IPS-18c (cell line): ENCODE results near the gene CSPG4.
A peak's percentile ranks its signal among the peaks of the same experiment; 100 is the strongest.

Source experiments
- H3K4me3 ChIP-seq: 2 replicates; pipeline ENCODE4 v1.7.0; 2013; ENCODE audit warnings: low read depth, mild to moderate bottlenecking, low read length, moderate library complexity; ENCODE audit not compliant: insufficient read depth
- H3K9me3 ChIP-seq: one replicate; pipeline ENCODE4 v1.6.1; 2013; ENCODE audit warnings: mild to moderate bottlenecking, low read length, moderate library complexity; ENCODE audit not compliant: control insufficient read depth, insufficient read depth

Gene CSPG4

DNA sequence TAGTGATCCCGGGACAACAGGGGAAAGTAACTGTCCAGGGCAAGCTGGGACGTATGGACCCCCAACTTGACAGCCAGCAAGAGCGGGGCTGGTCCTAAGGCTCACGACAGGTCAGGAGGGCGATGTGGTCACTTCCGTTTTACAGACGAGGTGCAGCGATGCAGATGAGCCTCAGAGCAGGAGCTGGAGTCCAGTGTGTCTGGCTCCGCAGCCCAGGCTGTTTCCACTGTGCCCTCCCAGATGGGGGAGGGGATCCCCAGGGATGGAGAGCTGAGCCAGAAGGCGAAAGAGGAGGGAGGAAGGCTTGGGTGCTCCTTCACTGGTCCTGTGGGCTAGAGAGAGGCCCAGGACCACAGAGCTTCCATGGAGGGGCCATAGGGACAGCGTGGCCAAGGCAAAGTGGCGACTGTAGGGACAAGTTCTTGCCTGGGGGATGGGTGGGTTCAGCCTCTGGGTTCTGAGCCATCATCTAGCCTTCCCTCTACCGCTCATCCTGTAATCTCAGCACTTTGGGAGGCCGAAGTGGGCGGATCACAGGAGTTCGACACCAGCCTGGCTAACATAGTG, 59.2 kb downstream of the CSPG4 start:
- H3K9me3 ChIP-seq: no peaks in the 10 kb centered on the region
- H3K4me3 ChIP-seq: no peak overlapping the region

DNA sequence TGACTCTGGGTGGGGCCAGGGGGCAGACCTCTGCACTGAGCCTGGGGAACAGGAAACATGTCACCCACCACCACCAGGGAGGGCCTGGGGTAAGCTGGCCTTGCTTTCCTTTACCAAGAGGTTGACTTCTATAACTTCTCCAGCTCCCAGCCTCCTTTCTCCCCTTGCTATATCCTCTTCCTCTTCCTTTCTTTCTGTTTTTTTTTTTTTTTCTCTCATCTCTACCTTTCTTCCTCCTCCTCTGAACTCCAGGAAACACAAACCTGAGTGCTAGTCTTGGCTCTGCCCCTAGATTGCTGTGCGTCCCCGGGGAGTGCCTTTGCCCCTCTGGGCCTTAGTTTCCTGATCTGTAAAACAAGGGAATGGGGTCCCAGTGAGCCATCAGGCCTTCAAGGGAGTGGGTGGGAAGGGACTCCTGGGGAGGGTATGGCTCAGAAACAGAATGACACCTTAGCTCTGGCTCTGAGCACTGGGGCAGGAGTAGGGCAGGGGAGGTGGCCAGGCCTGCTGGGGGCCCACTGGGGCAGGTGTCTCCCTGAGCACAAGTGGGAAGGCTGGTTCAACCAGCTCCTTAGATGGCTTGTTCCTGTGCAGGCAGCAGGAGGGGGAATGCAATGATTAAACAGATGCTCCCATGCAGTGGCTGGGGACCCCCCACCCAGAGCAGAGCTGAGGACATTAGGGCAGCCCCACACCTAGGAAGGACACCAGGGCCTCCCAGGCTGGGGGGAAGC, 60.7 kb downstream of the CSPG4 start:
- H3K4me3 ChIP-seq: 0 out of 2 replicates have a peak overlapping the region, but pooled peaks have one; percentile 24
- no peaks in the 10 kb centered on the region for H3K9me3 ChIP-seq

DNA sequence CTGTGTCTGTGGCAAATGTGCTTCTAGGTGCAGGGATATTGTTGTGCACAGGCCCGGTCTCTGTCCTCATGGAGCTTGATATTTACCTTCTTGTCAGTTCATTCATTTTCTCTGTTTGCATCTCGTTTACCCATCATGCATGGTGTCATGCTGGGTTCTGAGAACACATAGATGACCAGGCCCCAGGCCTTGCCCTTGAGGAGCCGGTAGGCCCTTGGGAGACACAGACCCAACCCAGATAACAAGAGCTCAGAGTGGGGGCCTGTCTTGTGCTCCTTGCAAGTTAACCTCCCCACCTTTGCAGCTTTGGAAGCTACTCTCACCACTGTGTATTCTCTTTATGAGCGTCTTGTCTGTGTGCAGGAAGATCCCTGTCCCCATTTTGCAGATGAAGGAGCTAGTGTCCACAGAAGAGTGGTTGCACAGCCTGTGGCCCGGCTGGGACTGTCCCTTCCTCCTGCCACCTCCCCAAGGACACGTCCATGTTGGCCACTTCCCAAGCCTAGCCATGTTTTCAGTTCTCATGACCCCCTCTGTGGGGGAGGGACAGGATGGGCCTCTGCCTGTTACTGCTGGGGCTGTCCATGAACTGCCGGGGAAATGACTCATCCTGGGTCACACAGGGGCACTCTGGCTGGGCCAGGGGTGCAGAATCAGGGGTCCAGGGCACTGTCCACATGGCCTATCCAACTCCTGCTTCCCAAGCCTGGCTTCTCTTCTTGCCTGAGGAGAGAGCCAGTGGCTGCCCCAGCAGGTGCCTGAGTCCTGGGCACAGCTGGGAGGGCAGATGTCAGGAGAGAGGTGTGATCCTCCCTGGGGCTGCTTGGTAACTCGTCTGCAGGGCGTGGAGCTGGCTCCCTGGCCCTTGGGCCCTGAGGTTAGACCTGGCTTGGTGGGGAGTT, 61.5 kb downstream of the CSPG4 start:
- peak overlapping the region; percentile 24 for H3K4me3 ChIP-seq
- no peaks in the 10 kb centered on the region for H3K9me3 ChIP-seq

DNA sequence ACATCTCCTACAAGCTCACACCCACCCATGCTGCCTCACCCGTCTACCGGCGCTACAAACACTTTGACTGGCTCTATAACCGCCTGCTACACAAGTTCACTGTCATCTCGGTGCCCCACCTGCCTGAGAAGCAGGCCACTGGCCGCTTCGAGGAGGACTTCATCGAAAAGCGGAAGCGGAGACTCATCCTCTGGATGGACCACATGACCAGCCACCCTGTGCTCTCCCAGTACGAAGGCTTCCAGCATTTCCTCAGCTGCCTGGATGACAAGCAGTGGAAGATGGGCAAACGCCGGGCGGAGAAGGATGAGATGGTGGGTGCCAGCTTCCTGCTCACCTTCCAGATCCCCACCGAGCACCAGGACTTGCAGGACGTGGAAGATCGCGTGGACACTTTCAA, 62.8 kb downstream of the CSPG4 start:
- H3K4me3 ChIP-seq: peak overlapping the region; percentile 12; the same call in 1 of the 2 replicates
- no peaks in the 10 kb centered on the region for H3K9me3 ChIP-seq

DNA sequence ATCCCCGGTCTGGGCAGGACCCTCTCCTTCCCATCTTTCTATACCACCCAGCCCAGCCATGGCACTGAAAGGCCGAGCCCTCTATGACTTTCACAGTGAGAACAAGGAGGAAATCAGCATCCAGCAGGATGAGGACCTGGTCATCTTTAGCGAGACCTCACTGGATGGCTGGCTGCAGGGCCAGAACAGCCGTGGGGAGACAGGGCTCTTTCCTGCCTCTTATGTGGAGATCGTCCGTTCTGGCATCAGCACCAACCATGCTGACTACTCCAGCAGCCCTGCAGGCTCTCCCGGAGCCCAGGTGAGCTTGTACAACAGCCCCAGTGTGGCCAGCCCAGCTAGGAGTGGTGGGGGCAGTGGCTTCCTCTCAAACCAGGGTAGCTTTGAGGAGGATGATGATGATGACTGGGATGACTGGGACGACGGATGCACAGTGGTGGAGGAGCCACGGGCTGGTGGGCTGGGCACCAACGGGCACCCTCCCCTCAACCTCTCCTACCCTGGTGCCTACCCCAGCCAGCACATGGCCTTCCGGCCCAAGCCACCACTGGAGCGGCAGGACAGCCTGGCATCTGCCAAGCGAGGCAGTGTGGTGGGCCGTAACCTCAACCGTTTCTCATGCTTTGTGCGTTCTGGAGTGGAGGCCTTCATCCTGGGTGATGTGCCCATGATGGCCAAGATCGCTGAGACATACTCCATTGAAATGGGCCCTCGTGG, 63.4 kb downstream of the CSPG4 start:
- peak overlapping the region; percentile 95 for H3K4me3 ChIP-seq
- H3K9me3 ChIP-seq: no peaks in the 10 kb centered on the region

GRCh38 chr15:75648156-75649000, 64.3 kb downstream of the CSPG4 start:
- H3K4me3 ChIP-seq: peak overlapping the region; percentile 95
- no peaks in the 10 kb centered on the region for H3K9me3 ChIP-seq

DNA sequence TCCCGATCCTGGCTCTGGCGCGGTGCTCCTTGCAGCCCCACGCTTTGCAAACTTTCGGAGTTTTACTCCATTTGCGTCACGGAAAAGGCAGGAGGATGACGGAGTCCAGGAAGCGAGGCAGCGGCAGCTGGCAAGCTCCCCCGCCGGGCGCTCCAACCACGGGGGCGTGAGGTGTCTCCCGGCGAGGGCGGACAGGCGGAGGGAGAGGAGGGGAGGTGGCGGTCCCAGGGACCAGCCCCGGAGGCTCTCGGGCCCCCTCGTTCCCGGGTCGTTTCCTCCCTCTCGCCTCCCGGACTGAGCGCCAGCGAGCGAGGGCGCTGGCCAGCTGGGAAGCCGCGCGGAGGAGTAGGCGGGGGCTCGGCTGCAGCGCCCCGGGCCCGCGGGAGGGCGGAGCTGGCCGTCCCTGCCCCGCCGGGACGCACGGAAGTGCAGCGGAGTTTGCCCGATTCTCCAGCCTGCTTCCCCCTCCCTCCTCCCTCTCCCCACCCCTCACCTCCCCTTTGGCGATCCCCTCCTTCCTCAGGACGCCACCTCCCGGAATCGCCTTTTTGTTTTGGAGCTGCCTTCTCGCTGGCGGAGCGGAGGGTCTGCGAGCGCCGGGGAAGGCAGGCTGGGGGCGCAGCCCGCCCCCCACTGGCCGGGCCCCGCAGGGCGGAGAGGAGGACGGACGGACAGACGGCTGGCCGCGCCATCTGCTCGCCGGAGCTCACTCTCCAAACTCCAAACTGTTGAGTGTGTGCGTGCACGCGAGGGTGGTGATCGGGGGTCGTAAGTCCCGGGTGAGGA, 65.1 kb downstream of the CSPG4 start, which contains the start of gene SNX33:
TSS of gene SNX33 (plus strand) at position 543 of the 786 bp plus-strand sequence. CDS start 1,191 bp downstream, outside the sequence.
- Histone ChIP-seq H3K9me3 (no peaks in the 10 kb centered on the region), H3K4me3 (peak within 1 kb of the TSS; percentile 95)

- H3K9me3 ChIP-seq: no peaks in the 10 kb centered on the region
- peak overlapping the region; percentile 95 for H3K4me3 ChIP-seq
Observed at GRCh38 chr15:75646944-75647364, 65.7 kb downstream of the CSPG4 start.

DNA sequence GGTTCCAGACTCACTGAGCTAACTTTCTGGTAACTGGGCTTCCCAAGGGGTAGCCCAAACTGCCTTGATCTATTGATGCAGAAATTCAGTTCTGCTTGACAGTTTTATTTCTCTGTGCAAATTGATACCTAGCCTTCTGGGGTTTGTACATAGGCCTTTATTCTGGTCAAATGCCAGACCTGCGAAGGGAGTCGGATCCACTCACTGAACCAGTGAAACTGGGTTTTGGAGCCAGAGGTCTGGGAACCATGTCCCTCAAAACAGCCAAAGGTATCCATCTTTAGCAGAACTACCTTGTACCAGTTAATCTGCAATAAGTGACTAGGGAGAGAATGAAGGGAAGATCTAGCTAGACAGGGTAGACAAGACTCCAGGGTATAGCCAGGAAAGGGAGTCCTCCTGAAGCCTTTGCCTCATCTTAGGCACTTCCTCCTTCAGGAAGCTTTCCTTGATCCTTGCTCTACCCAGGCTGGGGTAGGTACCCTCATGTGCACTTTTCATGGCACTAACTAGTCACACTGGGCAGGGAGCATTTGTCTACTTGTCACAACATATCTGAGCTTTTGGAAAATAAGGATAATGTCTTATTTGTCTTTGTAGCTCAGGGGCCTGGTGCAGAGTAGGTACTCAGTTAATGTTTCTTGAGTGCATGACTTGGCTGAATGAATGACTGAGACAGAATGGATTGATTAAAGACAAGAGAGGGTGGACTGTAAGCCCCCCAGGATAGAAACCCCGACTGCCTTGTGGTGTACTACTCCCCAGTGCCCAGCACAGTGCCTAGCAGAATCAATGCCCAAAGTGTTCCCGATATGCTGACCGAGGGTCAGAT, 66.3 kb downstream of the CSPG4 start:
- H3K4me3 ChIP-seq: peak overlapping the region; percentile 95
- no peaks in the 10 kb centered on the region for H3K9me3 ChIP-seq

GRCh38 chr15:75644376-75644775, 68.3 kb downstream of the CSPG4 start:
- no peaks in the 10 kb centered on the region for H3K9me3 ChIP-seq
- H3K4me3 ChIP-seq: no peak overlapping the region

- H3K4me3 ChIP-seq: no peak overlapping the region
- no peaks in the 10 kb centered on the region for H3K9me3 ChIP-seq
Observed at GRCh38 chr15:75641603-75642002, 71.0 kb downstream of the CSPG4 start.

DNA sequence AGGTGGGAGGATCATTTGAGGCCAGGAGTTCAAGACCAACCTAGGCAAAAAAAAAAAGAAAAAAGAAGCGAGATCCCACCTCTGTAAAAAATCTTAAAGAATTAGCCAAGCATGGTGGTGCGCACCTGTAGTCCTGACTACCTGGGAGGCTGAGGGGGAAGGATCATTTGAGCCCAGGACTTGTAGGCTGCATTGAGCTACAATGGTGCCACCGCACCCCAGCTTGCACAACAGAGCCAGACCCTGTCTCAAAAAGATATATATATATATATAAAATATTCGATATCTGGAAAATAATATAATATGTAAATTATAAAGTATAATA, 71.5 kb downstream of the CSPG4 start:
- H3K9me3 ChIP-seq: no peaks in the 10 kb centered on the region
- H3K4me3 ChIP-seq: peak overlapping the region; percentile 92; the same call in 1 of the 2 replicates

DNA sequence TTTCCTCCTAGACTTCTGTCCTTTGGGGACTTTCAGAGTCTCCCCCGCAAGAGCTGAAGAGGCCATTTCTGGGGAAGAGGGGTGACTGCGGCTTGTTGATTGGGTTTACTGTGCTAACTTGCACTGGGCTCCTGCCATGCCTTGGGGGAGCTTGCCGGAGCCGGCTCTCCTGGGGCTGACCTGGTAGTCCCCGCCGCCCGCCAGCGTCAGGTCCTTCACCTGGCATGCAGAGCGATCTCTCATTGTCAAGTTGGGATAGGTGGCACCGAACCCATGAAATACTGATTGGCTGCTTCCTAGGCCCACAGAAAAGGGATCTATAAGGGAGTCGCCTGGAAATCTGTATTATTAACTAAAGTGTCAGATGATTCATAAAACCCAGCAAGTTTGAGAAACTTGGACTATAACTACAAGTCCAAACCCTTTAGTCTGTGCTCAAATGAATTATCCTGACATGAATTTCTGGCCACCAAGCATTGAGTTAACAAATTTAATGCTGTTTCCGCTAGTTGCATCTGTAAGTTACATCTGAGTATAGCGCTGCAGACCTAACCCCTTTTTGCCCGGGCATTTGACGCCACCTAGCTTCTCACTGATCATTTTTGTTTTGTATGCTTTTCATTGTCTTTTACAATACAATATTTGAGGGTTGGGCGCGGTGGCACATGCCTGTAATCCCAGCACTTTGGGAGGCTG, 72.0 kb downstream of the CSPG4 start:
- Histone ChIP-seq H3K9me3 (no peaks in the 10 kb centered on the region), H3K4me3 (peak overlapping the region; percentile 92)

GRCh38 chr15:75639709-75640482, 72.8 kb downstream of the CSPG4 start, which contains the start of gene IMP3:
Gene IMP3, minus strand, starts transcription at chr15:75640224. Its CDS starts 56 bp downstream, at chr15:75640168.
- Histone ChIP-seq H3K9me3 (no peaks in the 10 kb centered on the region), H3K4me3 (peak within 1 kb of the TSS; percentile 92)
